Measurements from ENCODE around the gene KLRG1.

The KLRG1 gene

GRCh38 chr12:9032202-9032964, 43.0 kb downstream of the KLRG1 start:
- DNase-seq (ENCODE audit: insufficient read length, low spot score) (no peak), FAIRE-seq (no peak)
- TF ChIP-seq POLR2A (IDR thresholded peaks at IDR 0.05; ENCODE audit: low read depth, low read length), result no peak
- no peak for TF ChIP-seq PAX5 (IDR thresholded peaks at IDR 0.05; ENCODE audit: insufficient read depth, low read length, severe bottlenecking)
- TF ChIP-seq SPI1 (IDR thresholded peaks at IDR 0.05; ENCODE audit: low read depth, low read length), result no peak
- TF ChIP-seq TAF1 (IDR thresholded peaks at IDR 0.05; ENCODE audit: low read depth, low read length), result no peak
- TF ChIP-seq POLR2AphosphoS5 (IDR thresholded peaks at IDR 0.05; ENCODE audit: low read depth, low read length), result no peak
- no peak for TF ChIP-seq POU2F2 (IDR thresholded peaks at IDR 0.05; ENCODE audit: low read depth, low read length)

DNA sequence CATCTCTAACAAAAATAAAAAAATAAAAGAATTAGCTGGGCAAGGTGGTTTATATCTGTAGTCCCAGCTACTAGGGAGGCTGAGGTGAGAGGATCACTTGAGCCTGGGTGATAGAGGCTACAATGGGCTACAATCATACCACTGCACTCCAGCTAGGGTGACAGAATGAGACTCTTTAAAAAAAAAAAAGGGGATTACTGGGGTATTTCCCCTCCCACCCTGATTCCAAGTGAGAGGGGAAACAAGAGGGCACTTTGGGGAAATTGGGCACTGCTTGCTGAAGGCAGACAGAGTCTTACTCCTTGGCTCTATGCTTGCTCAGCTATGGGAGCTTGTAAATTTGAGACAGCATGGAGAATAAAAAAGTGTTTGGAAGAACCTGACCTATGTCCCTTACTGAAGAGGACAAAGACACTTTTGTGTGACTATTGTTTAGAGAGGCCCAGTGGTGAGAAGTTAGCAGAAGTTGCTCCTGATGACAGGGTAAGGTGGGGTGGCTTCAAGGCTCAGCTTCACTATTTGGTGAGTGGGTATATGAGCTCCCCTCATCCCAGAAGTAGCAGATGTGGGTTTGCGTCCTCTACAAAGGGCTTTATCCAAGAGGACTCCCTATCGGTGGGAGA, 44.0 kb downstream of the KLRG1 start:
- DNase-seq (ENCODE audit: insufficient read length, low spot score), result no peak
- TF ChIP-seq PAX5 (IDR thresholded peaks at IDR 0.05; ENCODE audit: insufficient read depth, low read length, severe bottlenecking) (no peak), POLR2AphosphoS5 (IDR thresholded peaks at IDR 0.05; ENCODE audit: low read depth, low read length) (no peak), POLR2A (IDR thresholded peaks at IDR 0.05; ENCODE audit: low read depth, low read length) (no peak), POU2F2 (IDR thresholded peaks at IDR 0.05; ENCODE audit: low read depth, low read length) (no peak), SPI1 (IDR thresholded peaks at IDR 0.05; ENCODE audit: low read depth, low read length) (no peak), TAF1 (IDR thresholded peaks at IDR 0.05; ENCODE audit: low read depth, low read length) (no peak)
- FAIRE-seq, result no peak

GRCh38 chr12:9034095-9034494, 44.7 kb downstream of the KLRG1 start:
- FAIRE-seq, result peak; percentile 50
- DNase-seq (ENCODE audit: insufficient read length, low spot score), result no peak

GRCh38 chr12:9036227-9036626, 46.9 kb downstream of the KLRG1 start:
- TF ChIP-seq POLR2A (IDR thresholded peaks at IDR 0.05; ENCODE audit: low read depth, low read length) (no peak), SPI1 (IDR thresholded peaks at IDR 0.05; ENCODE audit: low read depth, low read length) (no peak), POU2F2 (IDR thresholded peaks at IDR 0.05; ENCODE audit: low read depth, low read length) (no peak), PAX5 (IDR thresholded peaks at IDR 0.05; ENCODE audit: insufficient read depth, low read length, severe bottlenecking) (no peak), TAF1 (IDR thresholded peaks at IDR 0.05; ENCODE audit: low read depth, low read length) (no peak), POLR2AphosphoS5 (IDR thresholded peaks at IDR 0.05; ENCODE audit: low read depth, low read length) (no peak)

More at GRCh38 chr12:9034095-9034494, 44.7 kb downstream of the KLRG1 start:
- no peak for TF ChIP-seq PAX5 (IDR thresholded peaks at IDR 0.05; ENCODE audit: insufficient read depth, low read length, severe bottlenecking)
- TF ChIP-seq POU2F2 (IDR thresholded peaks at IDR 0.05; ENCODE audit: low read depth, low read length), result no peak
- no peak for TF ChIP-seq POLR2AphosphoS5 (IDR thresholded peaks at IDR 0.05; ENCODE audit: low read depth, low read length)
- no peak for TF ChIP-seq POLR2A (IDR thresholded peaks at IDR 0.05; ENCODE audit: low read depth, low read length)
- TF ChIP-seq SPI1 (IDR thresholded peaks at IDR 0.05; ENCODE audit: low read depth, low read length), result no peak
- TF ChIP-seq TAF1 (IDR thresholded peaks at IDR 0.05; ENCODE audit: low read depth, low read length), result no peak

DNA sequence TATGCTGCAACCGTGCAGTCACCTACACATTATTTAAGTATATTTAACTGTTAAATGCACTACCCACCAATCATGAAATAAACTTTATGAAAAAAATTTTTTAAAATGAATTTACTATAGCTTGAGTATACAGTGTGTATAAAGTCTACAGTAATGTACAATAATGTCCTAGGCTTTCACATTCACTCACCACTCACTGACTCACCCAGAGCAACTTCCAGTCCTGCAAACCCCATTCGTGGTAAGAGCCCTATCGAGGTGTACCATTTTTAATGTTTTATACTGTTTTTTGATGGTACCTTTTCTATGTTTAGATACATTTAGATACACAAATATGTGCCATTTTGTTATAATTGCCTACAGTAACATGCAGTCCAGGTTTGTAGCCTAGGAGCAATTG, 48.1 kb downstream of the KLRG1 start:
- TF ChIP-seq TAF1 (IDR thresholded peaks at IDR 0.05; ENCODE audit: low read depth, low read length), result no peak
- TF ChIP-seq POLR2A (IDR thresholded peaks at IDR 0.05; ENCODE audit: low read depth, low read length), result no peak
- no peak for TF ChIP-seq SPI1 (IDR thresholded peaks at IDR 0.05; ENCODE audit: low read depth, low read length)
- TF ChIP-seq PAX5 (IDR thresholded peaks at IDR 0.05; ENCODE audit: insufficient read depth, low read length, severe bottlenecking), result no peak
- no peak for TF ChIP-seq POLR2AphosphoS5 (IDR thresholded peaks at IDR 0.05; ENCODE audit: low read depth, low read length)
- FAIRE-seq (no peak), DNase-seq (ENCODE audit: insufficient read length, low spot score) (no peak)

More at GRCh38 chr12:9036227-9036626, 46.9 kb downstream of the KLRG1 start:
- FAIRE-seq (no peak), DNase-seq (ENCODE audit: insufficient read length, low spot score) (no peak)

GRCh38 chr12:9039397-9039977, 50.1 kb downstream of the KLRG1 start:
- peak; percentile 80 for FAIRE-seq
- TF ChIP-seq POU2F2 (IDR thresholded peaks at IDR 0.05; ENCODE audit: low read depth, low read length), result no peak
- no peak for TF ChIP-seq POLR2AphosphoS5 (IDR thresholded peaks at IDR 0.05; ENCODE audit: low read depth, low read length)
- no peak for TF ChIP-seq TAF1 (IDR thresholded peaks at IDR 0.05; ENCODE audit: low read depth, low read length)
- no peak for TF ChIP-seq SPI1 (IDR thresholded peaks at IDR 0.05; ENCODE audit: low read depth, low read length)
- TF ChIP-seq PAX5 (IDR thresholded peaks at IDR 0.05; ENCODE audit: insufficient read depth, low read length, severe bottlenecking), result no peak
- no peak for TF ChIP-seq POLR2A (IDR thresholded peaks at IDR 0.05; ENCODE audit: low read depth, low read length)
- peak; percentile 25 for DNase-seq (ENCODE audit: insufficient read length, low spot score)

DNA sequence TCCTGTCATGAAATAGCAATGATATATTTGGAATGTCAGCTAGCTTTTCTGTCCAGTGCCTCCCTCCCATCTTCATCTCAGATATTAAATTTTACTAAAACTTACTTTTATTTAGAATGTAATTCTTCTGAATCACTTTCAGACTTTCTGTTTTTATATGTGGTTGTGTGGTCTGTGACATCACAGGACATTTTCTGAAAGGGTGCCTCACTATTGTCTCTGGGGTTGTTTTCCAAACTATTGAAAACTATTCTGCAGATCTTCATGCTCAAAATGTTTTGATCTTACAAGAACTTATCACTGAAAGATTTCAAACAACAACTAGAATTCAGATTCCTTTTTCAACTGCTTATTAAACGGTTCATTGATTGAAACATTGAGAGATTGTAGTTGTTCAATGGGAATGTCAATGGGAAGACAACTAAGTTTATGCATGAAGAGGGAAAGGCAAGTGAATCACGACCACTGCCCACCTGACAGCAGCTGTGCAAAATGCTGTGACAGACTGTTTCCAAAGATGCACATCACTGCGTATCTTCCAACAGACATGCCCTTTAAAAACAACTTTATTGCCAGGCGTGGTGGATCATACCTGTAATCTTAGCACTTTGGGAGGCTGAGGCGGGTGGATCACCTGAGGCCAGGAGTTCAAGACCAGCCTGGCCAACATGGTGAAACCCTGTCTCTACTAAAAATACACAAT, 51.3 kb downstream of the KLRG1 start:
- FAIRE-seq (no peak), DNase-seq (ENCODE audit: insufficient read length, low spot score) (no peak)
- TF ChIP-seq TAF1 (IDR thresholded peaks at IDR 0.05; ENCODE audit: low read depth, low read length), result no peak
- no peak for TF ChIP-seq SPI1 (IDR thresholded peaks at IDR 0.05; ENCODE audit: low read depth, low read length)
- TF ChIP-seq POU2F2 (IDR thresholded peaks at IDR 0.05; ENCODE audit: low read depth, low read length), result no peak
- no peak for TF ChIP-seq PAX5 (IDR thresholded peaks at IDR 0.05; ENCODE audit: insufficient read depth, low read length, severe bottlenecking)
- TF ChIP-seq POLR2A (IDR thresholded peaks at IDR 0.05; ENCODE audit: low read depth, low read length), result no peak
- no peak for TF ChIP-seq POLR2AphosphoS5 (IDR thresholded peaks at IDR 0.05; ENCODE audit: low read depth, low read length)

DNA sequence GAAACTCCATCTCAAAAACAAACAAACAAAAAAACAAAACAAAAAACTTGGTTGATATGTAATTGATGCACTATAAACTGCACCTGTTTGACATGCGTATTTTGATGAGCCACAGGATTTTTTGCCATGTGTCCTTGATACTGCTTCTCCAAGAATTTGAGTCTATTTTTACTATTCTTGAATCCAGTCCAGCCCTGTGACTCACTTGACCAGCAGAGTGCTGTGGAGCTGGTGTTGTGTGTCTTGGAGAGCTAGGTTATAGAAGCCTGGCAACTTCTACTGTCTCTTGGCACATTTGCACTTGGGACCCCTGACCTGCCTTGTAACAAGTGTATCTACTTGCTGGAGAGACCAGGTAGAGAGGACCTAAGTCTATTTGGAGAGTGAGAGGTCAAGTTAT, 52.0 kb downstream of the KLRG1 start:
- DNase-seq (ENCODE audit: insufficient read length, low spot score) (no peak), FAIRE-seq (no peak)

More for the DNA sequence above, 52.0 kb downstream of the KLRG1 start:
- TF ChIP-seq POLR2AphosphoS5 (IDR thresholded peaks at IDR 0.05; ENCODE audit: low read depth, low read length) (no peak), SPI1 (IDR thresholded peaks at IDR 0.05; ENCODE audit: low read depth, low read length) (no peak), TAF1 (IDR thresholded peaks at IDR 0.05; ENCODE audit: low read depth, low read length) (no peak), PAX5 (IDR thresholded peaks at IDR 0.05; ENCODE audit: insufficient read depth, low read length, severe bottlenecking) (no peak), POU2F2 (IDR thresholded peaks at IDR 0.05; ENCODE audit: low read depth, low read length) (no peak), POLR2A (IDR thresholded peaks at IDR 0.05; ENCODE audit: low read depth, low read length) (no peak)

All from GM12891 (cell line).